Ascending aorta (tissue), 2 donors: ENCODE measurements around the gene DAG1. TPM values are rescaled to one million over a fixed set of nuclear protein-coding genes. Genes with fewer than 3 reads are reported as not detected.

Experiments used
- DNase-seq, 2 donors: peaks; one replicate each; pipeline ENCODE4 v3.0.0-alpha.2; 2019; ENCODE audit warnings: low spot score in 2 of 2
- H3K27ac ChIP-seq, 2 donors: fragments of 200-600 bp; sonication (generic); one replicate each; pipeline ENCODE4 v1.5.1; 2016 to 2017; ENCODE audit warnings: mild to moderate bottlenecking in 1 of 2
- H3K27me3 ChIP-seq: fragments of 200-600 bp; sonication (generic); one replicate; pipeline ENCODE4 v1.5.1; 2017
- H3K36me3 ChIP-seq, 2 donors: fragments of 200-600 bp; sonication (generic); one replicate each; pipeline ENCODE4 v1.5.1; 2016
- H3K4me1 ChIP-seq, 2 donors: fragments of 200-600 bp; sonication (generic); one replicate each; pipeline ENCODE4 v1.5.1; 2016 to 2017; ENCODE audit warnings: mild to moderate bottlenecking in 1 of 2
- H3K4me3 ChIP-seq, 2 donors: fragments of 200-600 bp; sonication (generic); one replicate each; pipeline ENCODE4 v1.5.1; 2016 to 2017; ENCODE audit warnings: mild to moderate bottlenecking in 1 of 2
- H3K9me3 ChIP-seq, 2 donors: fragments of 200-600 bp; sonication (generic); one replicate each; pipeline ENCODE4 v1.5.1; 2016
- intact Hi-C: fragments of 100-400 bp; cut with DNase I; formaldehyde crosslinking; loops from one replicate; pipeline ENCODE4 v1.15.1; 2023
- total RNA-seq: library from RNA; depleted of rRNA; stranded (reverse); fragments of >200 nt; gene quantifications from one replicate; pipeline ENCODE4 v1.1.0, GENCODE V29; 2016
- TF ChIP-seq, protein P1 (sequence below), 3 experiments: fragments of 200-600 bp in 2 of 3; fragments of 450-650 bp in 1 of 3; sonication (generic) in 2 of 3; IDR thresholded peaks; one replicate each; pipeline ENCODE4 v1.5.1; 2016 to 2019; ENCODE audit warnings: antibody characterized with exemption in 3 of 3, mild to moderate bottlenecking in 1 of 3, moderate library complexity in 1 of 3

DAG1 gene
- total RNA-seq, 1 donor from 2014 or later = 57.9 TPM

GRCh38 chr3:49539659-49540560 lies 69.8 kb downstream of the DAG1 start:
- H3K4me3 ChIP-seq = peak overlapping the region; percentile 37 to 66

DNA sequence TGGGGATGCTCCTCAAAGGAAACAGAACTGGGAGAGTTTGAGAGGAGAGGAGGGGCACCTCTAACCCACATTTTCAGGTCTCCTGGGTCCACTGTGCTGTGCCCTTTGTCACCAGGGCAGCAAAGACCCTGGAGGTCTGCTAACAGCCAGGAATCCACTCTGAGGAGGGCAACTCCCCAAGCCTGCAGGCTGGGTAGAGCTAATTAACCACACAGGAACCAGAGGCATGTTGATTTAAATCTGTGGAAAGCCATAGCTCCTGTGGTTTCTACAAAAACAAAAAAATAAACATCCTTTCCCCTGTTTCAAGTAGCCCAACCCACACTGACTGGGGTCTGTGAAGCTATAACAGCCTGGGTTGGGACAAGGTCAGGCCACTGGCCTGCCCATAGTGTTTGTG lies 82.0 kb downstream of the DAG1 start:
- no peak overlapping the region for H3K4me3 ChIP-seq
- TF ChIP-seq, protein P1, sequence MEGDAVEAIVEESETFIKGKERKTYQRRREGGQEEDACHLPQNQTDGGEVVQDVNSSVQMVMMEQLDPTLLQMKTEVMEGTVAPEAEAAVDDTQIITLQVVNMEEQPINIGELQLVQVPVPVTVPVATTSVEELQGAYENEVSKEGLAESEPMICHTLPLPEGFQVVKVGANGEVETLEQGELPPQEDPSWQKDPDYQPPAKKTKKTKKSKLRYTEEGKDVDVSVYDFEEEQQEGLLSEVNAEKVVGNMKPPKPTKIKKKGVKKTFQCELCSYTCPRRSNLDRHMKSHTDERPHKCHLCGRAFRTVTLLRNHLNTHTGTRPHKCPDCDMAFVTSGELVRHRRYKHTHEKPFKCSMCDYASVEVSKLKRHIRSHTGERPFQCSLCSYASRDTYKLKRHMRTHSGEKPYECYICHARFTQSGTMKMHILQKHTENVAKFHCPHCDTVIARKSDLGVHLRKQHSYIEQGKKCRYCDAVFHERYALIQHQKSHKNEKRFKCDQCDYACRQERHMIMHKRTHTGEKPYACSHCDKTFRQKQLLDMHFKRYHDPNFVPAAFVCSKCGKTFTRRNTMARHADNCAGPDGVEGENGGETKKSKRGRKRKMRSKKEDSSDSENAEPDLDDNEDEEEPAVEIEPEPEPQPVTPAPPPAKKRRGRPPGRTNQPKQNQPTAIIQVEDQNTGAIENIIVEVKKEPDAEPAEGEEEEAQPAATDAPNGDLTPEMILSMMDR (IDR thresholded peaks at IDR 0.05) = no peak
- intact Hi-C loops = no loop called here
- no peak overlapping the region for H3K27ac ChIP-seq
- DNase-seq = no peak
- H3K36me3 ChIP-seq = no peaks in the 10 kb centered on the region
- H3K27me3 ChIP-seq = no peaks in the 10 kb centered on the region
- peaks cover 3 to 13% of the 10 kb centered on the region in 2 donors for H3K4me1 ChIP-seq
- H3K9me3 ChIP-seq = no peaks in the 10 kb centered on the region

More at GRCh38 chr3:49539659-49540560, 69.8 kb downstream of the DAG1 start:
- H3K27me3 ChIP-seq = no peaks in the 10 kb centered on the region
- TF ChIP-seq, protein P1 (IDR thresholded peaks at IDR 0.05) = peak; percentile 88 to 94 (median 94)
- peak; percentile 67 to 95 for DNase-seq
- H3K4me1 ChIP-seq = no peaks in the 10 kb centered on the region
- peak overlapping the region; percentile 67 to 87 for H3K27ac ChIP-seq
- H3K36me3 ChIP-seq = no peaks in the 10 kb centered on the region
- H3K9me3 ChIP-seq = no peaks in the 10 kb centered on the region
- intact Hi-C loops = loop anchor here (1.0 to 5.0 kb wide), 5 partner anchors 14 to 299 kb away; partner anchors contain the start of genes APEH, BSN and IP6K1

GRCh38 chr3:49553324-49553691 lies 83.2 kb downstream of the DAG1 start:
- TF ChIP-seq, protein P1 (IDR thresholded peaks at IDR 0.05) = no peak

DNA sequence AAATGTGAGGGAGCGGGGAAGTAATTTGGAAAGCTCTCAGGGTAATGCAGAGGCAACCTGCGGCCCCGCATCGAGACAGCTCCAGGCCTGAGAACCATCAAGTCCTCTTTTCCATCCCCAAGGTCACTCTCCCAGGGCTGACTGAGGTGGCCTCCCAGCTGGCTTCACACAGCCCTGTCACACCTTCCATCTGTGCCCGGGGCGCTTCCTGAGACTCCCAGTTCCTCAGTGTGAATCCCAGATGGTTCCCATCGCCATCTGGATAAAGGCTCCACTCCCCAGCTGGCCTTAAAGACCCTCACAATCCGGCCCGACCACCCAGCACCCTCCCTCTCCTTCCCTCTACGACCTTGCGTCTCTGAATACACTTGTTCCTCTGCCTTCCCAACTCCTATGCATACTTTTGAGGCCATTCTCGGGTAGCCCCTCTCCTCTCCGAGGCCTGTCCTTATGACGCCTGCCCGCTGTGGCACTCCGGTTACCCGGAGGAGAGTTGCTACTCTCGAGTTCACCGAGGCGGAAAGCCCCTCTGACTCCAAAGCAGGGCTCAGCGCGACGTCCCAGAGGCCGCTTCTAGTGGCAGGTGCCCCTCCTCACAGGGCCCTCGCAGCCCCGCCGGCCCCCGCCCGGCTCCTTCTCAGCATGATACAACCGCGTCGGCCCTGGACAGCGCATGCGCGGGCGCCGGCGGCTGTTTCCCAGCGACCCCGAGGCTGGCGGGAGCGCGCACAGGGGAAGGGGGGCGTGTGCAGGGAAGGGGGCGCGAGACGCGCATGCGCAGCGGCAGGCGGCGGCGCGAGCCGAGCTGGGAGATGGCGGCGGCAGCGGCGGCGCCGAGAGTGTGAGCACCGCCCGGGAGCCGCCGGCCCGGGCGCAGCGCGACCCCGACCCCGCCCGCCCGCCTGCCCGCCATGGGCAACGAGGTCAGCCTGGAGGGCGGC lies 83.9 kb downstream of the DAG1 start, which contains the start of gene BSN:
TSS of gene BSN (plus strand) at position 786 of the 941 bp plus-strand sequence. CDS start at position 912, 126 bp downstream.
- intact Hi-C loops = loop anchor here (1.0 kb wide), 2 partner anchors 14 to 120 kb away; partner anchors contain the start of gene APEH
- peaks cover 3 to 13% of the 10 kb centered on the region in 2 donors for H3K4me1 ChIP-seq
- peak; percentile 46 to 94 for DNase-seq
- H3K36me3 ChIP-seq = no peaks in the 10 kb centered on the region
- H3K27ac ChIP-seq = peak within 1 kb of the TSS; percentile 71 to 72
- no peaks in the 10 kb centered on the region for H3K9me3 ChIP-seq
- peak within 1 kb of the TSS; percentile 70 to 75 for H3K4me3 ChIP-seq
- TF ChIP-seq, protein P1 (IDR thresholded peaks at IDR 0.05) = no peak
- no peaks in the 10 kb centered on the region for H3K27me3 ChIP-seq

More at GRCh38 chr3:49553324-49553691, 83.2 kb downstream of the DAG1 start:
- Histone ChIP-seq H3K4me3 (peak overlapping the region in 1 of 2 donors; percentile 70), H3K36me3 (no peaks in the 10 kb centered on the region), H3K9me3 (no peaks in the 10 kb centered on the region), H3K4me1 (peaks cover 3 to 13% of the 10 kb centered on the region in 2 donors), H3K27me3 (no peaks in the 10 kb centered on the region), H3K27ac (no peak overlapping the region)
- DNase-seq = no peak
- intact Hi-C loops = no loop called here

DNA sequence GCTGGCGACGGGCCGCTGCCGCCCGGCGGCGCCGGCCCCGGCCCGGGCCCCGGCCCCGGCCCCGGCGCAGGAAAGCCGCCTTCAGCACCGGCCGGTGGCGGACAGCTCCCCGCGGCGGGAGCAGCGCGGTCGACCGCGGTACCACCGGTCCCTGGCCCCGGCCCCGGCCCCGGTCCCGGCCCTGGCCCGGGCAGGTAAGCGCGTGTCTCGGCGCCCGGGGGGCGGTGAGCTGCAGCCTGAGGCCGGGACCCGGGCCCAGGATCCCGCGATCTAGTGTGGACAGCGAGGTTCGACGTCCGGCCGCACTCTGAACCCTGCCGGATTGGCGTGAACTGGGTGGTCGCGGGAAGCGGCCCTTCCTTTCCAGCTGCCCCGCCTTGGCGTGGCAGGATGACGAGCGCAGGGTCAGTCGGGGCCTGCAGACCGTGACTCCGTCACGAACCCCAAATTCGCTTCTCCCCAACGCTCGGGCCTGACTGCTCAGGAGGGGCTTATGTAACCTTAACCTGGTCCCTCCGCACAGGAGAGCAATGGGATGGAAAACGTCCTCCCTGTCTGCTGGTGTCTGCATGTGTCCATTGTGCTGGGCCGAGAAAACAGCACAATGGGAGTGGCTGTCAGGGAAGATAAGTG lies 84.7 kb downstream of the DAG1 start:
- no peaks in the 10 kb centered on the region for H3K9me3 ChIP-seq
- peak overlapping the region; percentile 70 to 75 for H3K4me3 ChIP-seq
- H3K4me1 ChIP-seq = peaks cover 3 to 13% of the 10 kb centered on the region in 2 donors
- peak in 1 of 2 donors; percentile 75 for DNase-seq
- H3K36me3 ChIP-seq = no peaks in the 10 kb centered on the region
- TF ChIP-seq, protein P1 (IDR thresholded peaks at IDR 0.05) = no peak
- peak overlapping the region in 1 of 2 donors; percentile 40 for H3K27ac ChIP-seq
- H3K27me3 ChIP-seq = no peaks in the 10 kb centered on the region
- intact Hi-C loops = loop anchor here (1.0 kb wide), 2 partner anchors 14 to 120 kb away; partner anchors contain the start of gene APEH
